ENCODE data around the gene SMIM38. TPM values are rescaled to one million over a fixed set of nuclear protein-coding genes. Genes with fewer than 3 reads are reported as not detected.

SMIM38 gene
- total and polyA plus RNA-seq, 2 donors from 2014 or later = 0.19 to 0.63 TPM

DNA sequence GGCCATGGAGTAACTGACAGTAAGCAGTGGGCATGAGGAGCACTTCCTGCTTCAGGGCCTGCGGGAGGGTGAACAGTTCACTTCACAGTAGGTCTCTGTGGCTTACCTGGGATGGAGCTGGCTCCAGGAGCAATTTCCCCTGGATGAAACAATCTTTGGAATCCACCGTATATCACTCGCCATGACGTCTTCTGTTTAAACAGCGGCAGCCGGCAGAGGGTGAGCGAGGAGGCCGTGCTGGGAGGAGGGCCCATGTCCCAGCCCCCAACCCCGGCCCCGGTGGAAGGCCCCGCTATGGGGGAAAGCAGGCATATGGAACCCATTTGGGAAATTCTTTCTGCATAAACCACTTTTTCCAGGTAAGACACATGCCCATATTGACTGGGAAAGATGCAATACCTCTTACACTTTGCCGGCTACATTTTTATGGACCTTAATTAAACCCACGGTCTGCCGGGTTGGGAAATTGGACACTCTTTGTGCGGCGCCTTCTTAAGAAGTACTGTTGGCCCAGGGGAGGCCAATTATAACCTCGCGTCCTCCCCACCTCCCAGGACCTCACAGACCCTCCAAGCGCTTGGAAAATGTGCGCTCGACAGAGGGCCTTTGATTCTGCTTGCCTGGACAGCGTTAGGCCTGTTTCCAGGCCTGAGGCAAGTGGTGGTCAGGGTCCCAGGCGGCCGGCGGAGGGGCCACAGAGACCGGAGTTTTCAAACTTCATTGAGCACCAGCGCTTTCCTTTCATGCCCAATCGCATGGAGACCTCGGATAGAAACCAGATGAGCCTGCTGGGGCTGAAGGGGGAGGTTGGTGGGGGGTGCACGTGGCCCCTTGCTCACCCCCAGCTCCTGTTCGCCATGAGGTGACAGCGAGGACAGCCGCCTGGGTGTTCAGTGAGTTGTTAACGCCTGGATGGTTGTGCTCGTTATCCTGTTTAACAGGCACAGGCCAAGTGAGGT lies 40.4 kb downstream of the SMIM38 start:
- Histone ChIP-seq H3K27ac (ENCODE audit: low read depth in 2 of 2, low read length in 2 of 2) (no peak overlapping the region), H3K9ac (ENCODE audit: low read length in 3 of 3) (no peak overlapping the region), H3K4me1 (ENCODE audit: control insufficient read depth in 2 of 3, insufficient read depth in 2 of 3, low read depth in 1 of 3, low read length in 3 of 3) (peaks cover 0 to 4% (median 0%) of the 10 kb centered on the region in 3 donors), H3K9me3 (ENCODE audit: control insufficient read depth in 2 of 3, insufficient read depth in 1 of 3, low read length in 3 of 3) (peaks cover 0 to 2% (median 0%) of the 10 kb centered on the region in 3 donors), H3K27me3 (ENCODE audit: control insufficient read depth, insufficient read depth, low read length) (no peaks in the 10 kb centered on the region), H3K36me3 (ENCODE audit: control insufficient read depth in 2 of 3, insufficient read depth in 3 of 3, low read length in 3 of 3) (no peaks in the 10 kb centered on the region), H3K4me3 (ENCODE audit: low read length in 3 of 3) (no peak overlapping the region)
- FAIRE-seq (no peak), DNase-seq (peak; percentile 51 to 86 (median 77))
- TF ChIP-seq CTCF (IDR thresholded peaks at IDR 0.05; ENCODE audit: borderline replicate concordance, extremely low read depth, insufficient read depth) = no peak
- intact Hi-C loops (cut with DNase I) = no loop called here

DNA sequence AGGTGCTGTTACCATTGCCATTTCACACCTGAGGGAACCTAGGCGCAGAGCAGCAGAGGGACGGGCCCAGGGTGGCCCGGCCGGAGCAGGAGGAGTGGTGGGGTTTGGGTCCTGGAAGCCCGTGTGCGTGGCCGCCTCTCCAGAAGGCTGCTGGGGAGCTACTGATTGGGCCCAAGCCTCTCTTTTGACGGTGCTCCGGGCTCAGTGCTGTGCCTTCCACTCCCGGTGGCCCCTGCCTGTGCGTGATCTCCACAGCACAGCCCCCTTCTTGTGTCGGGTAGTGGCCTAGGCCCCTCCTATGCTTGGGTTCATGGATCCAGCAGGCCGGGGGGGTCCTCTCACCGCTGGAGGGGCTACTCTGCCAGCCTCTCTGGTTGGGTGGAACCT lies 41.0 kb downstream of the SMIM38 start:
- DNase-seq (peak in 1 of 5 donors; percentile 53), FAIRE-seq (no peak)
- Histone ChIP-seq H3K4me3 (ENCODE audit: low read length in 3 of 3) (no peak overlapping the region), H3K36me3 (ENCODE audit: control insufficient read depth in 2 of 3, insufficient read depth in 3 of 3, low read length in 3 of 3) (no peaks in the 10 kb centered on the region), H3K9ac (ENCODE audit: low read length in 3 of 3) (no peak overlapping the region), H3K4me1 (ENCODE audit: control insufficient read depth in 2 of 3, insufficient read depth in 2 of 3, low read depth in 1 of 3, low read length in 3 of 3) (peaks cover 0 to 4% (median 0%) of the 10 kb centered on the region in 3 donors), H3K27me3 (ENCODE audit: control insufficient read depth, insufficient read depth, low read length) (no peaks in the 10 kb centered on the region), H3K9me3 (ENCODE audit: control insufficient read depth in 2 of 3, insufficient read depth in 1 of 3, low read length in 3 of 3) (peaks cover 0 to 2% (median 0%) of the 10 kb centered on the region in 3 donors), H3K27ac (ENCODE audit: low read depth in 2 of 2, low read length in 2 of 2) (no peak overlapping the region)
- intact Hi-C loops (cut with DNase I) = no loop called here
- TF ChIP-seq CTCF (IDR thresholded peaks at IDR 0.05; ENCODE audit: borderline replicate concordance, extremely low read depth, insufficient read depth) = no peak

- H3K4me3 ChIP-seq (ENCODE audit: low read length in 3 of 3) = no peak overlapping the region
- H3K27me3 ChIP-seq (ENCODE audit: control insufficient read depth, insufficient read depth, low read length) = no peaks in the 10 kb centered on the region
- H3K27ac ChIP-seq (ENCODE audit: low read depth in 2 of 2, low read length in 2 of 2) = no peak overlapping the region
- H3K9ac ChIP-seq (ENCODE audit: low read length in 3 of 3) = no peak overlapping the region
- intact Hi-C loops (cut with DNase I) = no loop called here
- no peaks in the 10 kb centered on the region for H3K4me1 ChIP-seq (ENCODE audit: control insufficient read depth in 2 of 3, insufficient read depth in 2 of 3, low read depth in 1 of 3, low read length in 3 of 3)
- no peaks in the 10 kb centered on the region for H3K36me3 ChIP-seq (ENCODE audit: control insufficient read depth in 2 of 3, insufficient read depth in 3 of 3, low read length in 3 of 3)
- TF ChIP-seq CTCF (IDR thresholded peaks at IDR 0.05; ENCODE audit: borderline replicate concordance, extremely low read depth, insufficient read depth) = no peak
- peaks cover 0 to 2% (median 0%) of the 10 kb centered on the region in 3 donors for H3K9me3 ChIP-seq (ENCODE audit: control insufficient read depth in 2 of 3, insufficient read depth in 1 of 3, low read length in 3 of 3)
- DNase-seq = peak in 1 of 5 donors; percentile 25
- FAIRE-seq = no peak
These were observed 43.3 kb downstream of the SMIM38 start for GRCh38 chr11:69198891-69199582.

Data from kidney (tissue), 14 donors.